ENCODE results near the gene PPP2R3B.
"Not testable (repeated sequence)": the region's sequence is repeated elsewhere in the genome, so short reads cannot be mapped to it uniquely, and the experiment has no call there.

Gene PPP2R3B

DNA sequence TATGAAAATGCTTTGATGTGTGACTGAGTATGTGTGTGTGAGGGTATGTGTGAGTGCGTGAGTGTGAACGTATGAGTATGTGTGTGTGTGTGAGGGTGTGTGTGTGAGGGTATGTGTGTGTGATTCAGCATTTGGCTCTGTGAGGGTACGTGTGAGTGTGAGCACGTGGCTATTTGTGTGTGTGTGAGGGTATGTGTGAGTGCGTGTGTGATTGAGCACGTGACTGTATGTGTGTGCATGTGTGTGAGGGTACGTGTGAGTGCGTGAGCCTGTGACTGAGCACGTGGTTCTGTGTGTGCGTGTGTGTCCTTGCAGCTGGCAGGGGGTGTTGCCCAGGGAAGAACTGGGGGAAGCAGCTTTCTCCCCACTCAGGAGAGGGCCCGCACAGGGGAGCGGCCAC, 16.1 kb upstream of the PPP2R3B start:
- no peak for DNase-seq

DNA sequence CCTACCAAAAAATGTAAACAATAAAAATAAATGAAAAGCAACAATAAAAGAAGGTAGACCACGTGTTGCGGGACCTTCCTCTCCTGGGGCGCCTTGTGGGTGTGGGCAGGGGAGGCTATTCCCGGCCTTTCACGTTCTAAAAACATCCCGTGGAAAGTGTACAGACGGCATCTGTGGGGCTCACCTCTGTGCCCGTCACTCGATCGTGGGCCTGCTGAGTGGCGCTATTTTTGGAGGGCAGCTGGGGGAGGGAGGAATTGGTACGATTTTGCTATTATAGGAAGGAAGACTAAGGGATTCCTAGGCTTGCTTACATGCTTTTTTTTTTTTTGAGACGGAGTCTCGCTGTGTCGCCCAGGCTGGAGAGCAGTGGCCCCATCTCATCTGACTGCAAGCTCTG, 13.6 kb upstream of the PPP2R3B start:
- no peak for DNase-seq

DNA sequence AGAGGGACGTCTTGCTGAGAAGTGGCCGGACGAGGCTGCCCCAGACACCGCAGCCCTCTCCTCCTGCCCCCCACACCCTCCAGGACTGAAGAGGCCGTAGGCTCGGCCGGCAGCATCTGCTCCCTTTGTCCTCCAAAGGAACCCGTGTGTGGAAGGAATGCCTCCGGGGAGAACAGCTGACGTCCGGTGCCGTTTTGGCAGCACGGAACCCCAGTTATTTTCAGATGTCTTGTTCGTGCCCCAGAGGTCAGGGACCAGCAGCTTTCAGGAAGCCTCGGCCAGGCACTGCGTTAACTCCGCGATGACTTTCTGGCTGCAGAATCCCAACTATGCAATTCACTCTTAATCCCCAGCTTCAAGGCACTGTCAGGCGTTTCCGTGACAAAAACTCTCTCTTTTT, 10.9 kb upstream of the PPP2R3B start:
- DNase-seq = no peak

DNA sequence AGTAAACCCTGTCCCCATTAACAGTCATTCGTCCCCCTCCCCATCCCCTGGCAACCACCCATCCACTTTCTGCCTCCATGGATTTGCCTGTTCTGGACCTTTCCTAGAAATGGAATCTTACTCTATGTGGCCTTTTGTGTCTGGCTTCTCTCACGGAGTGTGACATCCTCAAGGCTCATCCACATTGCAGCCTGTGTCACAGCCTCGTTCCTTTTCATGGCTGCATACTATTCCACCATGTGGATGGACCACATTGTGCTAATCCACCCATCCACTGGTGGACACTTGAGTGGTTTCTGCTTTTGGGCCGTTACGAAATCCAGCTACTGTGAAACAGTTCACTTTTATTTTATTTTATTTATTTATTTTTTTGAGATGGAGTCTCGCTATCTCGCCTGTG, 8.1 kb upstream of the PPP2R3B start:
- DNase-seq = no peak

DNA sequence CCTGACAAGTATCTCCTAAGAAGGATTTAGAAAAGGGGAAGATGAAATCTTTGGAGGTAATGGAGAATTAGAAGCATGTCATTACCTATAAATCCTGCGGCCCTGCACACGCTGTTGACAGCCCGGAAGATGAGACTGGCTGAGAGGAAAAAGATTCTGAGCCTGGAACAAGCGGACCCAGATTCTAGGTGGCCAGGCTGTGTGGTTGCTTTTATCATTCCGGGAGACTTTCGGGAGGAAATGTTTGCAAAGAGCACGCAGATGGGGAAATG, 5.8 kb upstream of the PPP2R3B start:
- DNase-seq = no peak

DNA sequence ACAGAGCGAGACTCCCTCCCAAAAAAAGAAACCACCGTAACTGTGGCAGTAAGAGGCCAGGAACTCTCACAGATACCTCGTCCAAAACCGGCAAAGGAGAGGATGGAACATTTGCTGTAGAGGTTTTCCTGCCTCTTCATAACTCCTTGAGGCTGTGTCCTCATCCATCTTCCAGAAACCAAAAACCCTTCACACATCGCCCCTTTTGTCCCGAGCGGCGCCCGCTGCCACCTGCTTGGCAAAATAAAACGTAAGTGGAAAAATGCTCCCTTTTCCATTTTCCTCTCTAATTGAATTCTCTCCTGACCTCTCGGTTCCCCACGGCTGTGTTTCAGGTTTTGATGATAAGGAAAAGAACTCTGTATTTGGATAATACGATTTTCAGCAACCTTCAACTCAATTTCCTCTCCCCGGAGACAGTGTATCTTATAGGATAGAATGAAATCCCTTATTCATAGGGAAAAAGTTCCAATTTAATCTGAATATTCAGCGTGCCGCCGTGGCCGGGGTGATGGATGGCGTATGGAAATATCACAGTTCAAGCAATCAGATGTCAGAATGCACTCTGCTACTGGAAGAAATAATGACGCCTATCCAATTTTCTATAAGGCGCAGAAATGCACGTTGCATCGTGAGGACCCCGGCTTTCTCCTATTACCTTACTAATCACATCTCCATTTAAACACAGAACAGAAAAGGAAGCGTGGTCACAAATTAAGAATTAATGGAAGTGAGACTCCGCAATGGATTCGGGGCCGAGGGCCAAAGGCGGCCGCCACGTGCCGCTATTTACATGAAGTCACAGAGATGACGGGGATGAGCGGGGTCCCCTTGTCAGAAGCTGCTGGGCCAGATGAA, 5.2 kb upstream of the PPP2R3B start:
- DNase-seq = no peak

DNA sequence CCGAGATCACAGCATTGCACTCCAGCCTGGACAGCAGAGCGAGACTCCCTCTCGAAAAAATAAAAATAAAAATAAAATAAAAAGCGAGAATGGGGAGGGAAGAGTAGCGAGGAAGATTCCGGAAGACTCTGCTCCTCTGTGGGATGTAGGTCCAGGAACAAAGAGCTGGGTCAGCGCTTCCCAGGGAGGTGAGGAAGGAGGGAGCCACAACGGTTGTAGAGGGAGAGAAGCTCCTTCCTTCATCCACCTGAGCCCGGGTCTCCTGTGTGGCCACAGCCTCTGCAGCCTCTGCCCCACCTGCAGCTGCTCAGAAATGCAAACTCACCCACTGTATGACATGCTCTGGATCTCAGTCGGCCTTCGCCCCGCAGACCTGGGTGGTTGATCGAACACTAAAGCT, 3.8 kb upstream of the PPP2R3B start:
- DNase-seq = no peak

DNA sequence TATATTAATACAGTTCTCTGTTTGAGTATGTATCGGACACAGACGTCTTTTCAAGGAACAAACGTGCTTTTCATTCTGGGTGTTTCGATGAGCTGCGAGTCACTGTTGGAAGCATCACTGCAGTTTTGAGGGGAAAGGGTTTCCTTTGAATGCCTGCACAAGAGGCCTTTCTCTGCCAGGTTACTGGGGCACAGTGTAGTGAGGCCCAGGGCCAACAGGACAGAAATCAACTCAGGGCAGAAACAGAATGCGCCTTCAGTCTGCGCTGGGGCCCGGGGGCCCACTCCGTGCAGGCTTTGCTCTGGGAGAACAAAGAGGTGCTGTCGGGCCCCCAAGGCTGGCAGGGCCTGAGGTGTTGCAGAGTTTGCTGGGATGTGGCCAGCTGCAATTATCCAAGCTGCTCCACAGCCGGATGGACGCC, 2.3 kb upstream of the PPP2R3B start:
- DNase-seq = no peak

DNA sequence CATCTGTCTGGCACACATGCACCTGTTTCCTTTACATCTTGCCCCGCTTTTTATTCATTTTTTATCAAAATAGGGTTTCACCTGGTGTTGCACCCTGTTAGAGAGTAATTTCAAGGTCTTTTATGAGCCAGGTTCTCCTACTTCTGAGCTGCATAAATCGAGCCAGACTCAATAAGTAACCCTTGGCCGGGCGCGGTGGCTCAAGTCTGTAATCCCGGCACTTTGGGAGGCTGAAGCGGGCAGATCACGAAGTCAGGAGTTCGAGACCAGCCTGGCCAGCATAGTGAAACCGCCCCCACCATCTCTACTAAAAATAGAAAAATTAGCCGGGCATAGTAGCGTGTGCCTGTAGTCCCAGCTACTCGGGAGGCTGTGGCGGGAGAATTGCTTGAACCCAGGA, 1.0 kb upstream of the PPP2R3B start:
- DNase-seq = no peak

DNA sequence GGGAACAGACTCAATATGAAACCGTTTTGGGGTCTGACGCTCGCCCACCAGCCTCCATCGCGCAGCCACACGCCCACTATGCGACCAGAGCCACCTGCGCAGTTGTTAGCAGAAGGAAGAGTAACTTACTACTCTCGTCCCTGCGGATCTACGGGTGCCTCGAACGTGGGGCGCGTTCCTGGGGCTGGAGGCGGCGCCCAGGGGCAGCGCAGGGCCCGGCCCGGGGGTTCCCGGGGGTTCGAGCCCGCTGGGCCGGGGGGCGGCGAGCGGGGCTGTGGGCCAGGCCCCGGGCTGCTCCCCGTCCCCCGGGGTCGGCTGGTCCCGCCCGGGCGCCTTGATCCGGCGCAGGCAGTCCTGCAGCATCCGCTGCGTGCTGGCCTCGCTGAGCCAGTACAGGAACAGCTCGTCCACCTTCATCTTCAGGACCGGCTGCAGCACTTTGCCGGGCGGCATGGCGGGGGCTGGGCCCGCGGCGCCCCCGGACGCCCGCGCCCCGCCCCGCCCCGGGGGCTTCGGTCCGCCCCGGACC, 404 bp downstream of the PPP2R3B start:
- peak; percentile 51 to 55 for DNase-seq

DNA sequence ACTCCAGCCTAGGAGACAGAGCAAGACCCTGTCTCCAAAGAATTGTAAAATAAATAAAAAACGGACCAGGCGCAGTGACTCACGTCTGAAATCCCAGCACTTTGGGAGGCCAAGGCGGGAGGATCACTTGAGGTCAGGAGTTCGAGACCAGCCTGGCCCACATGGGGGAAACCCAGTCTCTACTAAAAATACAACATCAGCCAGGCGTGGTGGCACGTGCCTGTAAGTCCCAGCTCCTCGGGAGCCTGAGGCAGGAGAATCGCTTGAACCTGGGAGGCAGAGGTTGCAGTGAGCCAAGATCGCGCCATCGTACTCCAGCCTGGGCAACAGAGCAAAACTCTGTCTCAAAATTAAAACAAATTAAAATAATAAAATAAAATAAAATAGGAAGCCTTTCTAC, 971 bp downstream of the PPP2R3B start:
- not testable (repeated sequence) for DNase-seq

DNA sequence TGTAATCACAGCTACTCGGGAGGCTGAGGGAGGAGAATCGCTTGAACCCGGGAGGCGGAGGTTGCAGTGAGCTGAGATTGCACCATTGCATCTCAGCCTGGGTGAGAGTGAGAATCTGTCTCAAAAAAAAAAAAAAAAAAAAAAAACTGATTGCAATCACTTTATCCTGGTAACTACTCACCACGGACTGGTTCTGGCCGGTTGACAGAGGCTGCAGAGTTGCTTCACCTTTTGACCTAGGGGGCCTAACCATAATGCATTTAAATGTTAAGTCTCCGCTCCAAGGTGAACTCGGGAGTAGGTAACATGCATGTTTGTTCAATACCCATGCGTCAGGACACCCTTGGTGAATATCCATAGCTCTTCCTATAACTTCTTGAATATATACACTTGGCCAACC, 1.8 kb downstream of the PPP2R3B start:
- DNase-seq = no peak

DNA sequence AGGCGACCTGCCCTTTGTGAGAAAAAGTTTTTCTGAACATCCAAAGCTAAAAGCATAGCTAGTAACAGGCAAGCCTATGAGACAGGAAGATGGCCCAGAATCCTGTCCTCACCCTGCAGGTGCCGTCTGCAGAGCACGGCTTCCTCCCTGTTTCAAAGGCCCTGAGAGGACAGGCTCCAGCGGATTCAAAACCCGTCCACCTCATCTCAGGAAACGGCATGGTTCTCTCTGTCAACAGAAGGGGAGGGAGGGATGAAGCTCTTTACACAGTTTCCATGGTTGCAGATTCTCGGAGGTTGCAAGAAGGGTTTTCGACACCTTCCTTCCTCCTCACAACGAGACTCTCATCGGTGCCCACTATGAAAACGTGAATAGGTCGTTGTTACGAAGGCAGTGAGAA, 8.3 kb downstream of the PPP2R3B start:
- no peak for DNase-seq

DNA sequence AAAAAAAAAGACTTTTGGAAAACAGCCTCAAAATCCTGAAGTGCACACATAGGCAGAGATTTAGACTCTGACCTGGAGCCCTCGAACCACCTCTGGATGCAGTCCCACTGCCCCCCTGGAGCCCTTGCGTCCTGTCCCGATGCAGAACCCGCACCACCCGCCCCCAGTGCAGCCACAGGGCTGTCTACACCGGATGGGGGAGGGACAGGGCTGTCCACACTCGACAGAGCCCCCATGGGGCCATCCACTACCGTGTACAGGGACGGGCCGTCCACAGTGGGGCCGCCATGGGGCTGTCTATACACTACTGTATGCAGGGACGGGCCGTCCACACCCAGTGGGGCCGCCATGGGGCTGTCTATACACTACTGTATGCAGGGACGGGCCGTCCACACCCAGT, 10.5 kb downstream of the PPP2R3B start:
- not testable (repeated sequence) for DNase-seq

DNA sequence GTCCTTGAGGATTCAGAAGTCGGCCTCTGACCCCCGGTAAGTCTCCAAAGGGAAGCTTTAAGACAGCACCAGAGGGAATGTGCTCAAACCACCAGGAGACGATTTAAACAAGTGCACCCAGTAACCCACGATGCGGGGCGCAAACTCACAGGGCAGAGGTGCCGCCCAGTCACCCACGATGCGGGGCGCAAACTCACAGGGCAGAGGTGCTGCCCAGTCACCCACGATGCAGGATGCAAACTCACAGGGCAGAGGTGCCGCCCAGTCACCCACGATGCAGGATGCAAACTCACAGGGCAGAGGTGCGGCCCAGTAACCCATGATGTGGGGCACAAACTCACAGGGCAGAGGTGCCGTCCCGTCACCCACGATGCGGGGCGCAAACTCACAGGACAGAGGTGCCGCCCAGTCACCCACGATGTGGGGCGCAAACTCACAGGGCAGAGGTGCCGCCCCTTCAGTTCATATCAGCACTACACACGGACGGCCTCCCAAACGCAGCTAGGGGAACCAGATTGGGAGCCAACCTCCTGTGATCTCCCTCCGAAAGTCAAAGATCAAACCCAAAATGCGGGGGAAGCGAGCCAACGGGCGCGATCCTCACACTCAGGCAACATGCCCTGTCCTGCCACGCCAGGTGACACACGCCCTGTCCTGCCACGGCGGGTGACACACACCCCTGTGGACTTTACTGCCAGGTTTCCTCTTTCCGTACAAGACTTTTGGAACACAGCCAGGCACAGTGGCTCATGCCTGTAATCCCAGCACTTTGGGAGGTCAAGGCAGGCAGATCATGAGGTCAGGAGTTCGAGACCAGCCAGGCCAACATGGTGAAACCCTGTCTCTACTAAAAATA, 11.3 kb downstream of the PPP2R3B start:
- DNase-seq = no peak

DNA sequence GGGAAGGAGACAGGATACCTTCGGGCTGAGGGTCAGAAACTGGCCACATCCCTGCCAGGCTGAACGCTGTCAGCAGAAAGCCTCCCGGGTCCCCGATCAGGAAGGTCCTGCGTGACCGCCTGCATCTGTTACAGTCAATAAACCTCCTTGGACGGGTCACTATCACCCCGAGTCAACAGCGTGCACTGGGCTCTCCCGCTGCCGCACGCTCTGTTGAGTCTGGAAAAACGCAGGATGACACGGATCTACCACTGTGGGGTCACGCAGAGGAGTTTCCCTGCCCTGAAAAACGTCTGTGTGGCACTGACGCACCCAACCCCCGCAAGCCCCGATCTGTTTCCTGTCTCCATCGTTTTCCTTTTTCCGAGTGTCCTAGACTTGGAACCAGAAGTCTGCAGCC, 12.1 kb downstream of the PPP2R3B start:
- DNase-seq = no peak

DNA sequence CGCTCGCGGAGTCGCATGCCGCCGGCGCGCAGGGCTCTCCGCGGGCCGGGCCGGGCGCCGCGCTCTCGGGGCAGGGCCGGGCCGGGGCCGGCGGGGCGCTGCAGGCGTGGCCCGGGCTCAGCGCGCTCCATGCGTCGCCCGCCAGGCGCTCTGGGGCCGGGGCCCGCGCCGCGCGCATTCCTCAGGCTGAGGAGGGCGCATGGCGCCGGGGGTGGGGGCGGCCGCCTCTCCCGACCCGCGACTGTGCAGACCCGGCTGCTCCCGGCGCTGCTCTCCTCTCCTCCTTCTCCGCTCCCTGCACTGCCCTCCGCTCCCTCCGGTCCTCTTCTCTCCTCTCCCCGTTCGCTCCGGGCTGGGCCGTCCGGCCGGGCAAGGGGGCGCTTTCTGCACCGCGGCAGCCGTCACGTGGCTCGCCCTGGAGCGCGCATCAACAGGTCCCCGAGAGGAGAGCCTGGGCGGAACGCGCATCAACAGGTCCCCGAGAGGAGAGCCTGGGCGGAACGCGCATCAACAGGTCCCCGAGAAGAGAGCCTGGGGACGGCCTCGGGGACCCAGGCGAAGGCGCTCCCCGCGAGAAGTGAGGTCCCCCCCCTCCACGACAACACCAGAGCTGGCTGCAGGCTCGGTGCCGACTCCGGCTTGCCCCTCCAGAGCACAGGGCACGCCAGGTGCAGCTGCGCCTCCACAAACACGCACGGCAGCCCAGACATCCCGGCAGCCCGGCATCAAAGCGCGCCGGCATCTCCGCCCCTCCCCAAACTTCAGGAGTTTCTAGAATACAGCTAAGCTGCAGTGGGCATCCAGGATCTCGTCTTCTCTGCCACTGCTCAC, 12.9 kb downstream of the PPP2R3B start:
- peak; percentile 44 to 63 for DNase-seq

DNA sequence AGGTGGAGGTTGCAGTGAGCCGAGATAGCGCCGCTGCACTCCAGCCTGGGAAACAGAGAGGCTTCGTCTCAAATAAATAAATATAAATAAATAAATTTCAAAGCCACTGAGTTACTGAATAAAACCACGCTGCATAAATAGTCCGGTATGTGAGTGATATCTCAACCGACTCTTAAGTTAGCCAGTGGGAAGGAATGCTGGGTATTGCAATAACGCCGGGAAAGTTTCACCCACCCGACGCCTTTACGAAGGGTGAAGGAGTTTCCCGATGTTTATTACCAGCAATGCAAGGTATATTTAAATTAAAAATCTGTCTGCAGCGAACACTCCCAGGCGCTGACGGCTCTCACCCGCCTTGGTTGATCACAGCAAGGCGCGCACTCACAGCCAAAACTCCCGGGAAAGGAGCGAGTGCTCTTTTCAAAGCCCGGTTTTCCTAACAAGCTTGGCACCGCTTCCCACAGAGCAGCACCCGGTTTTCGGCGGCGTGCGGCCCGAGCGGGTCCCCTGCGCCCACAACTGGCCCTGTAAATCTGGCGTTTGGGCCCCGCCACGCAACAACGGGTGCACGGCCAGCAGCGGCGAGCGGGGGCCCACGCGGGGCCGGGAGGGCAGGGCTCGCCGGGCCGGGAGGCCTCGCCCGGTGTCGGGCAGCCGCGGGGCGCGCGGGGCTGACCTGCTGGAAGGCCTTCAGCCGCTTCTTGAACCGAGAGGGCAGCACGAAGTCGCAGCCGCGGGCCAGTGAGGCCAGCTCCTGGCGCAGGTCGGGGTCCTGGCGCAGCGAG, 13.7 kb downstream of the PPP2R3B start:
- DNase-seq = no peak

DNA sequence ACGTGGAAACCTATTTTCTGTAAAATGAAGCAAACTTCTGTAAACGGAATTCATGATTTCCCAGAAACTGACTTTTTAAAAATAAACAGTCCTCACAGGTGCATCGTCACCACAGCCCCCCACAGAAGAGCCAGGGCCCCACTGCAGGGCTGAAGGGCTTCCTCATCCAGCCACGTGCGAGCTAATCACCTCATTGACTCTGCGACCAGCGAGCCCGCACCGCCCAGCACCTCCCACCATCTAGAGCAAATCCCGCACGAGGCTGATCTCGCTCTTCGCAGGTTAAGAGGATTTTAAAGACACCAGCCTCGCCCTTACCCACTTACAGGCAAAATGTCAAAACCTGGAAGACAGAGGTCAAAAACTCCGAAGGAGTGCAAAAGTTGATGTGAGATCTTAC, 14.8 kb downstream of the PPP2R3B start:
- no peak for DNase-seq

DNA sequence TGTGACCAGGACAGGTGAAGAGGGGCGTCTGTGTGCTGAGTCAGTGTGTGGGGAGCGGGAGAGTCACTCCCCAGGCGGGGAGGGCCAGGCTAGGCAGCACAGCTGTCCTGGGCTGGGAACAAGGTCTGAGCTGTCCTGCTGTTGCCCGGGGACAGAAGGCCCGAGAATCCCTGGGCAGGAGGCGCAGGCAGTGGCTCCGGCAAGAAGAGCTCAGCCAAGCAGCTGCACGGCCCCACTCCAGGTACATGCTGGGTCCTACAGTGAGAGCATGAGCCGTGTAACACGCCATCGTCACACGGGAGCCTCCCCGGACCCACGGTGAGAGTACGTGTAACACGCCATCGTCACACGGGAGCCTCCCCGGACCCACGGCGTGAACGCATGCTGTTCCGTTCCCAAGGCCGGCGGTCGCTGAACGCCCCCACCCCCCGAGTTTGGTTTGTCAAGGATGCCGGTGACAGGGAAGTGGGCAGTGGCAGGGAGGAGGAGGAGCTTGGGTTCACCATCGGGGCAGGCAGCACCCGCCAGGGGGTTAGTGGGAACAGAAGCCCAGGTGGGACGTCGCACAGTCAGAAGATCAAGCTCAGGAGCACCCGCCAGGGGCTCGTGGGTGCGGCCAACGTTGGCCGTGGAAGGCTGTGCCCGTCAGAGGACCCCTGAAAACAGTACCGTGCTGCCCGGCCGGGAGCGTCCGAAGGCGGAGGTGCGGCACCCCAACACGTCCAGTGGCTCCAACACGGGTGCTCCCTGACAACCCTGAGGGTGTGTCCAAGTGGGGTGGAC, 15.6 kb downstream of the PPP2R3B start:
- DNase-seq = no peak

DNA sequence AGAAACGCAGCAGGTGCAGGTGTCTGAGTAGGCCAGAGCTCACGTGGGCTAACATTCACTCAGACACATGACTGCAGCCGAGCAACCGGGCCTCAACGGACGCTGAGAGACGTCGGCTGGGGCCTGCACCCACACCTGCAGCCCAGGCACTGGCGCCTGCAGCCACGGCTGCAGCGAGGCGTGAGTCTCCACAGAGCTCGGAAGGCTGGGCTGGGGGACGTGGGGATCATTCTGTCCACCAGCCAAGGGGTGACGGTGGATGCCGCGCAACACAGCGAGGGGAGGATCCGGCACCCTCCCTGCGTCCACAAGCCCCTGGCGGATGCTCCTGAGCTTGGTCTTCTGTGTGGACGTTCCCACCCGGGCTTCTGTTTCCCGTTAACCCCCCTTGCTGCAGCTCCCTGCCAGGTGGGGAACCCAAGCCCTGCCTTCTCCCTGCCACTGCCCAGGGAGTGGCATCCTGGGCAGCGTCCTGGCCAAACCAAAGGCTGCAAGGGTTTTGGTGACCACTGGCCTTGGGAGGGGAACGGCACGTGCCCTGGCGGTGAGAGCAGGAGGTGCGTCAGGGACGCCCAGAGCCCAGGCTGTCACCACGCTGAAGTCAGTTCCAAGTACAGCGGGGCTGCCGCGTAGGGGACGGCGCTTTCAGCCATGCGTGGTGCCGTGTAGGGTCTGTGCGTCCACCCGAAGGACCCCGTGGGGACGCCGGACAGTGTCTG, 16.3 kb downstream of the PPP2R3B start:
- no peak for DNase-seq
